Head of caudate nucleus (tissue), 42 donors: ENCODE measurements around the gene PMPCA.

Experiments
- DNase-seq, 42 donors: peaks; one replicate each; pipeline versions ENCODE4 v3.0.0 to v3.0.0-alpha.2; 2020 to 2021; ENCODE audit warnings: mixed read lengths in 7 of 42
- intact Hi-C: fragments of 100-400 bp; cut with DNase I; formaldehyde crosslinking; loops from one replicate; pipeline ENCODE4 v1.15.0; 2022

PMPCA gene

GRCh38 chr9:136372561-136373299 lies 37.7 kb upstream of the PMPCA start:
- peak in 35 of 42 donors; percentile 21 to 71 (median 49) for DNase-seq
- intact Hi-C loops, result no loop called here

- DNase-seq, result peak in 34 of 42 donors; percentile 22 to 74 (median 54)
- intact Hi-C loops, result no loop called here
Observed at GRCh38 chr9:136373300-136374182, 36.9 kb upstream of the PMPCA start, which contains the start of gene CARD9. Gene CARD9, minus strand, starts transcription at chr9:136373669. Its CDS starts 1,591 bp downstream, at chr9:136372078.

GRCh38 chr9:136374183-136374575 lies 36.3 kb upstream of the PMPCA start:
- intact Hi-C loops, result no loop called here
- no peak for DNase-seq

GRCh38 chr9:136375096-136375495 lies 35.4 kb upstream of the PMPCA start:
- intact Hi-C loops, result no loop called here
- DNase-seq, result no peak

- no peak for DNase-seq
- intact Hi-C loops, result no loop called here
Observed at GRCh38 chr9:136376457-136376856, 34.0 kb upstream of the PMPCA start.

- peak in 4 of 42 donors; percentile 32 to 61 (median 48) for DNase-seq
- intact Hi-C loops, result no loop called here
Observed at GRCh38 chr9:136377341-136378169, 32.9 kb upstream of the PMPCA start.

- intact Hi-C loops, result no loop called here
- no peak for DNase-seq
Observed at GRCh38 chr9:136378170-136379002, 32.1 kb upstream of the PMPCA start.

GRCh38 chr9:136379003-136379287 lies 31.5 kb upstream of the PMPCA start:
- DNase-seq, result no peak
- intact Hi-C loops, result no loop called here

GRCh38 chr9:136379401-136379800 lies 31.1 kb upstream of the PMPCA start:
- intact Hi-C loops, result no loop called here
- no peak for DNase-seq

GRCh38 chr9:136379891-136380290 lies 30.6 kb upstream of the PMPCA start:
- intact Hi-C loops, result no loop called here

GRCh38 chr9:136380381-136380780 lies 30.1 kb upstream of the PMPCA start:
- no peak for DNase-seq
- intact Hi-C loops, result no loop called here

More at GRCh38 chr9:136379891-136380290, 30.6 kb upstream of the PMPCA start:
- no peak for DNase-seq

GRCh38 chr9:136381311-136381710 lies 29.1 kb upstream of the PMPCA start:
- DNase-seq, result peak in 9 of 42 donors; percentile 25 to 54 (median 37)
- intact Hi-C loops, result no loop called here

GRCh38 chr9:136381966-136382513 lies 28.4 kb upstream of the PMPCA start:
- DNase-seq, result peak; percentile 44 to 94 (median 78)
- intact Hi-C loops, result no loop called here

GRCh38 chr9:136383436-136383835 lies 27.0 kb upstream of the PMPCA start:
- intact Hi-C loops, result no loop called here
- DNase-seq, result no peak

- no peak for DNase-seq
- intact Hi-C loops, result no loop called here
Observed at GRCh38 chr9:136385015-136385414, 25.4 kb upstream of the PMPCA start.

GRCh38 chr9:136386018-136386417 lies 24.4 kb upstream of the PMPCA start:
- intact Hi-C loops, result no loop called here
- DNase-seq, result no peak

GRCh38 chr9:136387217-136387616 lies 23.2 kb upstream of the PMPCA start:
- no peak for DNase-seq
- intact Hi-C loops, result no loop called here

- peak in 41 of 42 donors; percentile 38 to 91 (median 70) for DNase-seq
- intact Hi-C loops, result no loop called here
Observed at GRCh38 chr9:136389396-136389795, 21.1 kb upstream of the PMPCA start.
